Measurements from ENCODE around the gene TTLL7. TPM values are rescaled to one million over a fixed set of nuclear protein-coding genes. Genes with fewer than 3 reads are reported as not detected.

Gene TTLL7
- total RNA-seq, 4 donors from 2014 or later, result 5.8 to 7.7 (median 7.2) TPM

DNA sequence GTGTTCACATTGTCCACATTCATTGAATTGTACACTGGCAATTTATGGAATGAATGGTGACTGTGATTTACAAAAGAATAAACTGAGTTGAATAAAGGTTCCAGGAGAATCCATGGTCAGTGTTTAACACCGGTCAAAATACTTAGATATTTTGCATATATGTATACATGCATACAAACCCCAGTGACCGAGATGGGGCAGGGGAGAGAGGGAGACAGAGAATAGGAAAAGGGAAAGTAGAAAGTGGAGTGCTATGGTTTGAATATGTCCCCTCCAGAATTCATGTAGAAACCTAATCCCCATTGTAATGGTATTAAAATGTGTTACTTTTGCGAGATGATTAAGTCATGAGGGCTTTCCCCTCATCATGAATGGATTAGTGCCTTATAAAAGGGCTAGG is 154.4 kb downstream of the TTLL7 start:
- TF ChIP-seq, protein P1, sequence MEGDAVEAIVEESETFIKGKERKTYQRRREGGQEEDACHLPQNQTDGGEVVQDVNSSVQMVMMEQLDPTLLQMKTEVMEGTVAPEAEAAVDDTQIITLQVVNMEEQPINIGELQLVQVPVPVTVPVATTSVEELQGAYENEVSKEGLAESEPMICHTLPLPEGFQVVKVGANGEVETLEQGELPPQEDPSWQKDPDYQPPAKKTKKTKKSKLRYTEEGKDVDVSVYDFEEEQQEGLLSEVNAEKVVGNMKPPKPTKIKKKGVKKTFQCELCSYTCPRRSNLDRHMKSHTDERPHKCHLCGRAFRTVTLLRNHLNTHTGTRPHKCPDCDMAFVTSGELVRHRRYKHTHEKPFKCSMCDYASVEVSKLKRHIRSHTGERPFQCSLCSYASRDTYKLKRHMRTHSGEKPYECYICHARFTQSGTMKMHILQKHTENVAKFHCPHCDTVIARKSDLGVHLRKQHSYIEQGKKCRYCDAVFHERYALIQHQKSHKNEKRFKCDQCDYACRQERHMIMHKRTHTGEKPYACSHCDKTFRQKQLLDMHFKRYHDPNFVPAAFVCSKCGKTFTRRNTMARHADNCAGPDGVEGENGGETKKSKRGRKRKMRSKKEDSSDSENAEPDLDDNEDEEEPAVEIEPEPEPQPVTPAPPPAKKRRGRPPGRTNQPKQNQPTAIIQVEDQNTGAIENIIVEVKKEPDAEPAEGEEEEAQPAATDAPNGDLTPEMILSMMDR (IDR thresholded peaks at IDR 0.05; ENCODE audit: low read depth), result no peak

DNA sequence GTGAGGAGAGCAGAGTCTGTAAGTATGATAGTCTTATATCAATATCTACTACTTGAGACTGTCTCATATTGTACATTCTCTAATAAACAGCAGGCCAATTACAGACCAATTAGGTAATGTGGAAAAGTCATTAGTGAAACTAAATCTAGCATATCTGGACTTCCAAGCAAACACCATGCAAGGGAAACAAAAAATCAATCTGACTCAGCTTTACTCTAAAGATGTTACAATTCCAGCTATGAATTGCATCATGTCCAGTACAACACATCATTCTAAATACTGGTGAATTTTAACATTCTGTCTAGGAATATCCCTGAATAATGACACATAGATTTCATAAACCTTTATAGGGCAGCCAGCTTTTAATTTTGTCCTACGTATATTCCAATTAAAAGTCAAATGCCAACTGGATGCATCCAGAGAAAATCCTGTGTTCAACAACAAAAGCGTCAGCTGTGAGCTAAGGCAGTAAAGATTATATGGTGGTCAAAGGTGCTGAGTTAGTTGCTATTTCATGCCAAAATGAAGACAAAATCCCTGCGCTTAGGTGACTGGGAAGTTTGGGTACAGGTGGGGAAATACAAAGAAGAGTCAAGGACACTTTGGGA is 159.3 kb downstream of the TTLL7 start:
- TF ChIP-seq, protein P1 (IDR thresholded peaks at IDR 0.05; ENCODE audit: low read depth), result no peak

DNA sequence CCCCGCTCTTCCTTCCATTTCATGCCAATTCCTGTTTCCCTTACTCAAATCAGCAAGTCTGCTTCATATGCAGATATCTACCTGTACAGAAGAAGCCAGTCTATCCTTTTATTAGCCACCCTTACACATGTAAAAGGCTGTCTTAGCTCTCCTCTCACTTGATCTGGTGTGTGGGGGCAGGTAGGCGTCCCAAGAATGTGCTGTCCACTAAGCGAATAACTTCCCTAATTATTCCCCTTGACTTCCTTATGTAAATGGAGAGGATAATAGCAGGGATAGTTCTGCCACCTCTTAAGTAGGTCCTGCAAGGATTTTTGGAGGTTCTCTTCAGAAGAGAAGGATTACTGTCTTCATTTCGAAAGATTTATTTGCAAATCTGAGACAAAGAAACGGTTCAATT is 160.4 kb downstream of the TTLL7 start:
- TF ChIP-seq, protein P1 (IDR thresholded peaks at IDR 0.05; ENCODE audit: low read depth), result no peak

DNA sequence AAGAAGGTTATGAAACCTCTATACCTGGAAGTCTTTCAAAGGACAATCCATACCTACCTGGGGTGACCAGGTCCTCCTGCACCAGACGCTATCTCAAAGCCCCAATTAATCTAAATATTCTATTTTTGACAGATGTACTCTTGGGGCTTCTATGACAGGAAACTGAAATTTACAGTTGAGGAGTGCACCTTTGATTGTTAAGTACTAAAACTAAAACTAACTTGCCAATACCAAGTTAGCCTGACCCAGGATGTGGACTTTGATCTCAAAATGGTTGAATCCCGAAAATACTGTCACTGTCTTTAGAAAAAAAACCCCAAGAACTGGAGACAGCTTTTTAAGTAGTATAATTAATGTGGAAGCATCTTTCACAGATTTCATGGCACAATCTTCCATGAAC is 162.4 kb downstream of the TTLL7 start:
- TF ChIP-seq, protein P1 (IDR thresholded peaks at IDR 0.05; ENCODE audit: low read depth), result no peak

DNA sequence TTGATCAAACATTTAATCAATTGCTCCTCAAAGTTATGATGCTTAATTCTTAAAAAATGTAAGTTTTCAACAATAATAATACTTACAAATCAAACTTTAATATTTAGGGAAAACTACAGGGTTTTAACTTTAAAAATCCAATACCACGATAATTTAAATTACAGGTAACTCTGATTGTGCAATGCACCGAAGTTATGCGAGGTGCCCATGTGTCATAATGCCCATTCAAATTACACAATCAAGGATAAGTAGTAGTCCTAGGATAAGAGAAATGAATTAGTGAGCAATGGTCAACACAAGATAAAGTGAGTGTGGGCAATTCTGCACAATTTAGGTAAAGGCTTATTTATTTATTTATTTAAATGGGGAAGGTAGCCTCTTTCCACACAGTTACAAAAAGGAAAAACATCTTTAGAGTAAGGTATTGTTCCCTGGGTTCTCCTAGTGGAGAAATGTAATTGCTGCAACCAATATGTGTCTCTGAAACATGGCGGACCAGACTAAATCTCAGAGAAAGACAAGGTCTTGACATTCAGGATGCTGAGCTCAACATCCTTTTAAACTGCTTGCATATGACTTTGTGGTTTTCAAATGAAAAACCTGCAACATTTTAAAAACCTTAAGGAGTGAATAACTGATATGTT is 164.2 kb downstream of the TTLL7 start:
- TF ChIP-seq, protein P1 (IDR thresholded peaks at IDR 0.05; ENCODE audit: low read depth), result no peak

DNA sequence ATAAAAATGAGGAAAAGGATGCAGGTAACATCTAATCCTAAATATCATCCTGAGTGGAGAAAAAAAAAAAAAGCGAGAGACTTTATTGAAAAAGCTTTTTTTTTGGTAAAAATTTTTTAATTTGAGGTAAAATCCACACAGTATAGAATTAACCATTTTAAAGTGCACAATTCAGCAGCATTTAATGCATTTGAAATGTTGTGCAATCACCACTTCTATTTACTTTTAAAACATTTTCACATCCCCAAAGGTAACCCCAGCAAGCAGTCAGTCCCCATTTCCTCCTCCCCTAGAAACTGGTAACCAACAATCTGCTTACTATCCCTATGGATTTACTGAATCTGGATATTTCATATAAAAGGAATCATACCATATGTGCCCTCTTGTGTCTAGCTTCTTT is 166.7 kb downstream of the TTLL7 start:
- TF ChIP-seq, protein P1 (IDR thresholded peaks at IDR 0.05; ENCODE audit: low read depth), result no peak

DNA sequence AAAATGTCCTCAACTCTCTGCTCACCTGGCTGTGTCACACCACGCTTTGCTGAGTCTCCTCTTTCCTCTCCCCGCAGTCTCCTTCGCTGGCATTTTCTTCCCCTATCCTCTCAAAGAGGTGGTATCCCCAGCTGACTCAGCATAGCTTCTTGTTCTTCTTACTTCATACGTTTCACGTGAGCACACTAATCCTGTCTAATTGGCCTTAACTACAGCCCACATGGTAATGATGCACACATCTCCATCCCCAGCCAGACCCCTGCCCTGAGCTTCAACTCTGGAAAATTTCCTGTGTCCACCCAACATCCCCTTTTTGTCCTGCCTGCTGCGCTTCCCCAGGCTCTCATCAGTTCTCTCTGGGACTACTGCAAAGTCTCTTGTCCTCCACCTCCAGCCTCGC is 169.8 kb downstream of the TTLL7 start:
- TF ChIP-seq, protein P1 (IDR thresholded peaks at IDR 0.05; ENCODE audit: low read depth), result no peak
